Stimulated activated naive CD8-positive, alpha-beta T cell treated with anti-CD3 and anti-CD28 coated beads, Interleukin-15, Interleukin-2, amounts not matched to agents 100 ng/mL and 50 ng/mL, for 24 hours (primary cell): ENCODE measurements around the gene SLC30A2.

Source experiments
- H3K27ac Mint-ChIP-seq: one replicate; pipeline ENCODE4 v1.8.0; 2021; ENCODE audit warnings: mild to moderate bottlenecking, mixed read lengths
- H3K27me3 Mint-ChIP-seq: one replicate; pipeline ENCODE4 v1.8.0; 2021; ENCODE audit warnings: mixed read lengths
- H3K36me3 Mint-ChIP-seq: one replicate; pipeline ENCODE4 v1.8.0; 2021; ENCODE audit warnings: low read depth, mixed read lengths
- H3K4me1 Mint-ChIP-seq: one replicate; pipeline ENCODE4 v1.8.0; 2021; ENCODE audit warnings: low read depth, mixed read lengths
- H3K4me3 Mint-ChIP-seq: one replicate; pipeline ENCODE4 v1.8.0; 2021; ENCODE audit warnings: mild to moderate bottlenecking, mixed read lengths
- H3K9me3 Mint-ChIP-seq: one replicate; pipeline ENCODE4 v1.8.0; 2021; ENCODE audit warnings: mixed read lengths

The SLC30A2 gene

DNA sequence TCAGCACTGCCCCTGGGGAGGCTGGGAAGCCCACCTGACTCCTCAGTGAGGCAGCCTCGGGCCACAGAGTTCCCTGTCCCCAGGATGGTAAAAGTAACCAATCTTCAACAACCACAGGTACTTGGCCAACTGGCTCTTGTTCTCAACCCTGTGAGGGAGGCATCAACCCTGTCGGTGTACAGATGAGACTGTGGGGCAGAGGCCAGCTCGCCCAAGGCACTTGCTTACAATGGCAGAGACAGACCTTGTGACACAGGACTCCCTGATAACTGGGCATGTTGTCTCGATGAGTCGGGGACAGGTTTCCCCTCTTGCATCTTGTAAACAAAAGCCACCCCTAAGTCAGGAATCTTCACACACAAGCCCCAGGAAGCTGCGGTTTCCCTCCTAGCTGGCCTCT, 8.0 kb downstream of the SLC30A2 start:
- H3K27ac Mint-ChIP-seq, result no peak overlapping the region

DNA sequence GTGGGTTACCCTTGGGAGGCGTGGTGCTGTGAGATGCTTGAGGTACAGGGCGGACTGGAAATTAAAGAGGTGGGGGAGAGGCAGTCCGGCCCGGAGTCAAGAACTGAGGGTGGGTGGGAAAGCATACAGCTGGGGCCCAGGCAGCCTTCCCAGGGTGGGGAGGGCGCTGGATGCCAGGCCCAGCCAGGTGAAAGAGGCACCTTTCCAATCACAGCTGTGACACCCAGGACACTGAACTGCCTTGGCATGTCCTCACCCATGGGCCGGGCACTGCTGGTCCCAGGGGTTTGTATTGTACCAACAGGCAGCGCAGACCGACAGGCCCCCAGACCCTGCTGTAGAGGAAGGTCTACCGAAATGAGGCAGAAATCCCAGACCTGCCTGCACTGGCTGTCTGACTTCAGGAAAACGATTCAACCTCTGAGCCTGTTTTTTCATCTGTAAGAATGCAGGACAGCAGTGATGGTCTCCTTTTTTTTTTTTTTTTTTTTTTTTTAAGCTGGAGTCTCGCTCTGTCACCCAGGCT, 9.1 kb downstream of the SLC30A2 start:
- H3K9me3 Mint-ChIP-seq, result no peaks in the 10 kb centered on the region
- H3K36me3 Mint-ChIP-seq, result no peaks in the 10 kb centered on the region
- peaks cover 10% of the 10 kb centered on the region for H3K4me1 Mint-ChIP-seq
- no peak overlapping the region for H3K4me3 Mint-ChIP-seq
- no peaks in the 10 kb centered on the region for H3K27me3 Mint-ChIP-seq
- H3K27ac Mint-ChIP-seq, result no peak overlapping the region

More for the DNA sequence above, 8.0 kb downstream of the SLC30A2 start:
- Mint-ChIP-seq H3K4me3 (no peak overlapping the region), H3K4me1 (peaks cover 10% of the 10 kb centered on the region), H3K9me3 (no peaks in the 10 kb centered on the region), H3K36me3 (no peaks in the 10 kb centered on the region), H3K27me3 (no peaks in the 10 kb centered on the region)

- Mint-ChIP-seq H3K9me3 (no peaks in the 10 kb centered on the region), H3K4me3 (peak overlapping the region; percentile 91), H3K4me1 (peaks cover 10% of the 10 kb centered on the region), H3K36me3 (no peaks in the 10 kb centered on the region), H3K27ac (peak overlapping the region; percentile 79), H3K27me3 (no peaks in the 10 kb centered on the region)
Measured at GRCh38 chr1:26035959-26036755, 9.8 kb downstream of the SLC30A2 start.

DNA sequence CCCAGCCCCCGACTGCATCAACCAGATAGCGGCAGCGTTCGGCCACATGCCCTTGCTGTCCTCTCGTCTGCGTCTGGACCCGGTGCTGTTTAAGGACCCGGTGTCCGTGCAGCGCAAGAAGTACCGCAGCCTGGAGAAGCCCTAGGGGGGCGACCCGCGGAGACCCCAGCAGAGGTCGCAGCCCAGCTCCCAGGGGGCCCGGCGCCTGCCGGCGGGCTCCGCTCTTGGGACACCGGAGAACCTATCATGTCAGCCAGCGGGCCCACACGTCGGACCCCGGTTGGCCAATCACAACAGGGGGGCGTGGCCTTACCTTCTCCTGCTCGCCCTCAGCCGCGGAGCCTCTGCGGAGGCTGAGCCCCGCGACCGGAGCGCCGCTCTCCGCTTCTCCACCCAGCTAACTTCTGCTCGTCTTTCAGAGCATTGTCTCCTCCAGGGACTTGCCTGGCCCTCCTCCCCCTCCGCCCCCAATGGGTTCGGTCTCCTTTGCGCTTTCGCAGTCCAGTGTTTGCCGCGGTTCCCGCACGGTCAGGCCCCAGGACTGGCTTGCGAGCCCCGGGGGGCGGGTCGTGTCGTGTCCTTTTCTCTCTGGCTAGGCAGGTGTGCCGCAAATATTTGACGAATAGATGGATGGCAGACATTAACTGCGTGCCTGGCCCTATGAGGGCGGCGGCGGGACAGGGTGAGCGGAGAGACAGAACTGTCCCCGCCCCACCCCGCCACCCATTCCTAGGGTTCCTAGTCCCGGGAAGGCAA, 10.5 kb downstream of the SLC30A2 start:
- H3K36me3 Mint-ChIP-seq, result no peaks in the 10 kb centered on the region
- no peaks in the 10 kb centered on the region for H3K27me3 Mint-ChIP-seq
- H3K4me1 Mint-ChIP-seq, result peaks cover 10% of the 10 kb centered on the region
- H3K9me3 Mint-ChIP-seq, result no peaks in the 10 kb centered on the region
- H3K4me3 Mint-ChIP-seq, result peak overlapping the region; percentile 91
- peak overlapping the region; percentile 75 for H3K27ac Mint-ChIP-seq

- Mint-ChIP-seq H3K4me3 (peak overlapping the region; percentile 91), H3K27ac (no peak overlapping the region), H3K9me3 (no peaks in the 10 kb centered on the region), H3K36me3 (no peaks in the 10 kb centered on the region), H3K27me3 (no peaks in the 10 kb centered on the region), H3K4me1 (peaks cover 10% of the 10 kb centered on the region)
Measured at GRCh38 chr1:26034504-26035202, 11.3 kb downstream of the SLC30A2 start.

DNA sequence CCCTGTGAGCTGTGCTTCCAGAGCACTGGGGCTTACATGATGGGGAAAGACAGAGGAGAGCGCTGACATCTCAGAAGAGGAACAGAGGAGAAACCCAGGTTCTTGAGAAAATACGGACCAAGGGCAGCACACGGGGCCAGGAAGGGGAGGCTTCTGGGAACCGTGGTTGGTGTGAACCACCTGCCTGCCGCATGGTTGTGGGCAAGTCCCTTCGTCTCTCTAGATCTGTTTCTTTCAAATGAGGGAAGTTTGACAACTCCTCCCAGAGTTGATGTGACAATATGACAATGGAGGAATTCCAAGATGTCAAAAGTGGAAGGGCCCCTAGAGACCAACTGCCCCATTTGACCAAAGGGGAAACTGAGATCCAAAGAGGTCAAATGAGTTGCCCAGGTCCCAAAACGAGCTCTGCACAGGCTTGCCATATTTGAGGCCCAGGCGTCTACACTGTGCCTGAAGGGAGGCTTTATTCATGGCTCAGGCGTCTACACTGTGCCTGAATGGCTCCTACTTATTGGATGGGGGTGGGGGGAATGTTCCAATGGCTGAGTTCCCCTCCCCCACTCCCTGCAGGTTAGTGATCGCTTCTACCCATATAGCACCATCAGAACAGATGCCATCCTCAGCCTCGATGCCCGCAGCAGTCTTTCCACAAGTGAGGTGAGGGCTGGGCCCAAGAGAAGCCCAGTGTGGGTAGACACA, 13.1 kb downstream of the SLC30A2 start:
- H3K36me3 Mint-ChIP-seq, result no peaks in the 10 kb centered on the region
- no peaks in the 10 kb centered on the region for H3K27me3 Mint-ChIP-seq
- no peak overlapping the region for H3K4me3 Mint-ChIP-seq
- peaks cover 10% of the 10 kb centered on the region for H3K4me1 Mint-ChIP-seq
- H3K27ac Mint-ChIP-seq, result no peak overlapping the region
- no peaks in the 10 kb centered on the region for H3K9me3 Mint-ChIP-seq

DNA sequence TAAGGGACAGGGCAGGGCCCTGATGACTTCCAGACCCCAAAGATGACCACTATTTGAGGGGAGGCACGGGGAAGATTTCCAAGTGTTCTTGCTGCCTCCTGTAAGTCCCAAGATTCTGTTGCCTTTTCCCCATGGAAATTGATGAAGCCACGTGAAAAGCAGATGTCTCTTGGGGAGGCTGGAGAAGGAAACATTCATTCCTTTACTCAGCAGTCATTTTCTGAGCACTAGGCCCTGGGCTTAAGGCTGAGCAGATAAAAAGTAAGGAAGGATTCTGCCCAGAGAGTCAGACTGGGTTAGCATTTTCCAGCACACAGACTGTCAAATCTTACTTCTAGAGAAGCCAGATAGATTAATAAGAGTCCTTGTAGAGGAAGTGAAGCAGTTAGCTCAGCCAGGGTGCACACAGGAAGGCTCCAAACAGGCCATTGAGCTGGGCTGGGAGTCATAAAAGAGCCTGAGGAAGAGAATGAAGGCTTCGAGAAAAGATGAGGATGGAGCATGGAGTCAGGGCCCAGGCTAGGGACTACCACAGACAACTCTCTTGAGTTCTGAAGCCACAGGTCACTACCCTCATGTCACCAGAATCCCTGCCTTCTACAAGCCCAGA, 14.2 kb downstream of the SLC30A2 start:
- H3K4me3 Mint-ChIP-seq, result no peak overlapping the region
- no peaks in the 10 kb centered on the region for H3K27me3 Mint-ChIP-seq
- peaks cover 10% of the 10 kb centered on the region for H3K4me1 Mint-ChIP-seq
- no peak overlapping the region for H3K27ac Mint-ChIP-seq
- H3K9me3 Mint-ChIP-seq, result no peaks in the 10 kb centered on the region
- H3K36me3 Mint-ChIP-seq, result no peaks in the 10 kb centered on the region

GRCh38 chr1:26031196-26031595, 14.7 kb downstream of the SLC30A2 start:
- no peaks in the 10 kb centered on the region for H3K27me3 Mint-ChIP-seq
- no peaks in the 10 kb centered on the region for H3K9me3 Mint-ChIP-seq
- no peaks in the 10 kb centered on the region for H3K36me3 Mint-ChIP-seq
- H3K27ac Mint-ChIP-seq, result no peak overlapping the region
- peaks cover 7% of the 10 kb centered on the region for H3K4me1 Mint-ChIP-seq
- no peak overlapping the region for H3K4me3 Mint-ChIP-seq

GRCh38 chr1:26029864-26030481, 15.9 kb downstream of the SLC30A2 start:
- Mint-ChIP-seq H3K4me1 (no peaks in the 10 kb centered on the region), H3K9me3 (no peaks in the 10 kb centered on the region), H3K4me3 (no peak overlapping the region), H3K36me3 (no peaks in the 10 kb centered on the region), H3K27ac (no peak overlapping the region), H3K27me3 (no peaks in the 10 kb centered on the region)

DNA sequence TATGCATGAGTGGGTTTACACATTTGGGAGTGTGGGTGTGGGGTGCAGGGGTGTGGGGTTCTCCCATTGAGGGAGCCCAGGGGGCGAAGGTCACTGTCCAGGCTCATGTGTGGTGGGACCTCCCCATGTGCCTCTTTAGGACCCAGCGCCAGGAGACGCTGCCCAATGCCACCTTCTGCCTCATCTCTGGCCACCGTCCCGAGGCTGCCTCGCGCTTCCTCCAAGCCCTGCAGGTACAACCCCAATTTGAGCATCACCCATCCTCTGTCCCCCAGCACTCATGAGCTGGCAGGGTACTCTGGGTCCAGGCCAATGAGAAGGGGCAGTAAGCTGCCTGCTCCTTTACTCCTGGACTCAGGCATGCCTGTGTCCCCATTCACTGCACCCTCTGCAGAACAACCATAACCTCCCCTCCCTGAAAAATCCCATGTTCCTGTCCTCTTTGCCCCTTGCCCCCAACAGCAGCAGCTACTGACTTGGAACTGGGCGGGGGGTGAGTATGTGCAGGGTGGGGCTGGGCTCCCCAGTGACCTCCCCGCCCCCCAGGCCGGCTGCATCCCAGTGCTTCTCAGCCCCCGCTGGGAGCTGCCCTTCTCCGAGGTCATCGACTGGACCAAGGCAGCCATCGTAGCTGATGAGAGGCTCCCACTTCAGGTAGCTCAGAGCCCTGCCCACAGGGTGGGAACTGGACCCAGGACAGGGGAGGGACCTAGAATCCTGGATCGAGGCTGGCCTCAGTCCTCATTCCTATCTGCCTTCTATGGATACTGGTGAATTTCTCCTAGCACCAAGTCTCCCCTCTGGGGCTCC, 16.7 kb downstream of the SLC30A2 start:
- Mint-ChIP-seq H3K27ac (no peak overlapping the region), H3K4me3 (no peak overlapping the region), H3K9me3 (no peaks in the 10 kb centered on the region), H3K36me3 (no peaks in the 10 kb centered on the region), H3K4me1 (no peaks in the 10 kb centered on the region), H3K27me3 (no peaks in the 10 kb centered on the region)

GRCh38 chr1:26028490-26028980, 17.4 kb downstream of the SLC30A2 start:
- H3K27ac Mint-ChIP-seq, result no peak overlapping the region
- no peaks in the 10 kb centered on the region for H3K4me1 Mint-ChIP-seq
- no peaks in the 10 kb centered on the region for H3K27me3 Mint-ChIP-seq
- no peaks in the 10 kb centered on the region for H3K9me3 Mint-ChIP-seq
- H3K36me3 Mint-ChIP-seq, result no peaks in the 10 kb centered on the region
- no peak overlapping the region for H3K4me3 Mint-ChIP-seq

GRCh38 chr1:26027716-26028489, 18.0 kb downstream of the SLC30A2 start:
- Mint-ChIP-seq H3K27me3 (no peaks in the 10 kb centered on the region), H3K4me1 (no peaks in the 10 kb centered on the region), H3K4me3 (no peak overlapping the region), H3K36me3 (no peaks in the 10 kb centered on the region), H3K9me3 (no peaks in the 10 kb centered on the region), H3K27ac (no peak overlapping the region)
